Measurements from ENCODE around the gene VCL. TPM values are rescaled to one million over a fixed set of nuclear protein-coding genes. Genes with fewer than 3 reads are reported as not detected.

Gene VCL
- total RNA-seq, 1 experiment from 2014 or later = 291 TPM

DNA sequence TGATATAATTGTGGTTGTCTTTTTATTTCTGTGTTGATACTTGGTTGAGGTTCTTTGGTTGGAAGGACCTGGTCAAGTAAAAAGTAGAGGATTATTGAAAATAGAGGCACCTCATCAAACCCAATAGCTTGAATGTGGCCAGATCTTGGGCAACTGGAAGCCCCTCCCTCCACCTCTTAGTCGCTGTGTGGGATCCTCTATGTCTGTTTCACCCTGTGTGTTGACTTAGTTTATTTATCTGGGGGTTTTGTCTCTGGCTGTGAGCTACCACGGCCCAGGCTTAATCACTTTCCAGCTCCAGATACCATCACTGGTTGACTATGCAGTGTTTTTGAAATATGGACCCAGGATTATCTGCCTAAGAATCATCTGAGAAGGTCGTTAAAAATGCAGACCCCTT, 94.5 kb downstream of the VCL start:
- TF ChIP-seq, protein P1, sequence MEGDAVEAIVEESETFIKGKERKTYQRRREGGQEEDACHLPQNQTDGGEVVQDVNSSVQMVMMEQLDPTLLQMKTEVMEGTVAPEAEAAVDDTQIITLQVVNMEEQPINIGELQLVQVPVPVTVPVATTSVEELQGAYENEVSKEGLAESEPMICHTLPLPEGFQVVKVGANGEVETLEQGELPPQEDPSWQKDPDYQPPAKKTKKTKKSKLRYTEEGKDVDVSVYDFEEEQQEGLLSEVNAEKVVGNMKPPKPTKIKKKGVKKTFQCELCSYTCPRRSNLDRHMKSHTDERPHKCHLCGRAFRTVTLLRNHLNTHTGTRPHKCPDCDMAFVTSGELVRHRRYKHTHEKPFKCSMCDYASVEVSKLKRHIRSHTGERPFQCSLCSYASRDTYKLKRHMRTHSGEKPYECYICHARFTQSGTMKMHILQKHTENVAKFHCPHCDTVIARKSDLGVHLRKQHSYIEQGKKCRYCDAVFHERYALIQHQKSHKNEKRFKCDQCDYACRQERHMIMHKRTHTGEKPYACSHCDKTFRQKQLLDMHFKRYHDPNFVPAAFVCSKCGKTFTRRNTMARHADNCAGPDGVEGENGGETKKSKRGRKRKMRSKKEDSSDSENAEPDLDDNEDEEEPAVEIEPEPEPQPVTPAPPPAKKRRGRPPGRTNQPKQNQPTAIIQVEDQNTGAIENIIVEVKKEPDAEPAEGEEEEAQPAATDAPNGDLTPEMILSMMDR (conservative IDR thresholded peaks at IDR 0.05) = no peak
- no peak for DNase-seq
- peak overlapping the region in 2 of 3 experiments; percentile 68 to 77; a peak in 3 of 7 replicates for H3K27ac Mint-ChIP-seq
- no peaks in the 10 kb centered on the region for H4K20me1 ChIP-seq (ENCODE audit: control insufficient read depth, insufficient read depth, insufficient read length)
- no peak overlapping the region for H3K4me3 Mint-ChIP-seq
- H3K9me3 Mint-ChIP-seq = no peaks in the 10 kb centered on the region
- H2BK20ac ChIP-seq (ENCODE audit: low read depth, low read length, poor library complexity, severe bottlenecking) = no peak overlapping the region
- no peaks in the 10 kb centered on the region for H3K4me1 ChIP-seq (ENCODE audit: insufficient read depth, low read length)
- H3K4ac ChIP-seq (ENCODE audit: low read depth, low read length) = no peak overlapping the region
- no peak overlapping the region for H2BK120ac ChIP-seq (ENCODE audit: low read depth, low read length, poor library complexity, severe bottlenecking)
- no peak overlapping the region for H3K27ac ChIP-seq (ENCODE audit: insufficient read length, low read depth, low read length)
- H3K79me1 ChIP-seq (ENCODE audit: insufficient read depth, low read depth, low read length, poor library complexity, severe bottlenecking) = peaks cover 3% of the 10 kb centered on the region
- H3K4me1 Mint-ChIP-seq = no peaks in the 10 kb centered on the region
- H3K23ac ChIP-seq (ENCODE audit: insufficient read length, low read depth, low read length) = no peak overlapping the region
- H3K27me3 ChIP-seq (ENCODE audit: insufficient read depth, low read length) = no peaks in the 10 kb centered on the region
- H4K5ac ChIP-seq (ENCODE audit: insufficient read length, low read depth, low read length) = no peak overlapping the region
- no peaks in the 10 kb centered on the region for H3K27me3 Mint-ChIP-seq (ENCODE audit: low read depth)
- H3K14ac ChIP-seq (ENCODE audit: insufficient read depth, low read length) = no peak overlapping the region
- no peak overlapping the region for H2AFZ ChIP-seq (ENCODE audit: low read length)
- H3K9ac ChIP-seq (ENCODE audit: extremely low read depth, insufficient read length, low read length) = no peak overlapping the region
- no peak overlapping the region for H3K56ac ChIP-seq (ENCODE audit: insufficient read length, low read depth, low read length)
- no CpG with 5 or more reads among the region's 3 CpGs for WGBS (ENCODE audit: extremely low coverage, insufficient read length, low lambda C conversion rate)
- H2BK12ac ChIP-seq (ENCODE audit: insufficient read length, low read depth, low read length) = no peak overlapping the region
- no peaks in the 10 kb centered on the region for H3K23me2 ChIP-seq (ENCODE audit: insufficient read length, low read depth, low read length, poor library complexity, severe bottlenecking)
- no peak overlapping the region for H2BK15ac ChIP-seq (ENCODE audit: low read depth, low read length)
- H3K9me3 ChIP-seq (ENCODE audit: control insufficient read depth, low read depth, low read length) = no peaks in the 10 kb centered on the region
- no peak overlapping the region for H4K91ac ChIP-seq (ENCODE audit: insufficient read length, low read depth, low read length)
- no peak overlapping the region for H2BK5ac ChIP-seq (ENCODE audit: insufficient read length, low read length)
- no peak overlapping the region for H4K8ac ChIP-seq (replicated peaks; ENCODE audit: insufficient read length, low read depth, low read length)
- no peak overlapping the region for H3K18ac ChIP-seq (ENCODE audit: insufficient read length, low read depth, low read length)
- no peak overlapping the region for H2AK5ac ChIP-seq (ENCODE audit: insufficient read length, low read length)
- no peaks in the 10 kb centered on the region for H3K79me2 ChIP-seq (ENCODE audit: insufficient read depth, low read length)
- no peak overlapping the region for H3T11ph ChIP-seq (ENCODE audit: low read length)
- no peak overlapping the region for H3K4me2 ChIP-seq (ENCODE audit: insufficient read depth, insufficient read length, low read length)
- peaks cover 61 to 88% (median 84%) of the 10 kb centered on the region in 3 experiments; a peak in 6 of 7 replicates for H3K36me3 Mint-ChIP-seq (ENCODE audit: insufficient read depth in 1 of 3, low read depth in 3 of 3)

All from H9 (cell line).